ENCODE measurements around the gene ECT2.

Gene ECT2

GRCh38 chr3:172813462-172813861 is 62.9 kb downstream of the ECT2 start:
- Histone ChIP-seq H3K4me3 (ENCODE audit: low read depth, low read length) (no peak overlapping the region), H3K27me3 (replicated peaks) (no peaks in the 10 kb centered on the region), H3K27ac (no peak overlapping the region), H3K36me3 (replicated peaks) (no peaks in the 10 kb centered on the region)
- DNase-seq, result no peak
- no peak for TF ChIP-seq CTCF (IDR thresholded peaks at IDR 0.05; ENCODE audit: low read depth, low read length, missing control alignments)
- in situ Hi-C loops (cut with HindIII; ENCODE audit: low pct_ligation_motif_present, low sequenced_read_pairs), result no loop called here

GRCh38 chr3:172814738-172815137 is 64.2 kb downstream of the ECT2 start:
- H3K27ac ChIP-seq, result no peak overlapping the region
- TF ChIP-seq CTCF (IDR thresholded peaks at IDR 0.05; ENCODE audit: low read depth, low read length, missing control alignments), result no peak
- in situ Hi-C loops (cut with HindIII; ENCODE audit: low pct_ligation_motif_present, low sequenced_read_pairs), result no loop called here
- DNase-seq, result no peak
- no peaks in the 10 kb centered on the region for H3K36me3 ChIP-seq (replicated peaks)
- H3K27me3 ChIP-seq (replicated peaks), result no peaks in the 10 kb centered on the region
- H3K4me3 ChIP-seq (ENCODE audit: low read depth, low read length), result no peak overlapping the region

GRCh38 chr3:172815857-172816256 is 65.3 kb downstream of the ECT2 start:
- no peak overlapping the region for H3K4me3 ChIP-seq (ENCODE audit: low read depth, low read length)
- no peak for TF ChIP-seq CTCF (IDR thresholded peaks at IDR 0.05; ENCODE audit: low read depth, low read length, missing control alignments)
- H3K36me3 ChIP-seq (replicated peaks), result no peaks in the 10 kb centered on the region
- in situ Hi-C loops (cut with HindIII; ENCODE audit: low pct_ligation_motif_present, low sequenced_read_pairs), result no loop called here
- H3K27me3 ChIP-seq (replicated peaks), result no peaks in the 10 kb centered on the region
- no peak overlapping the region for H3K27ac ChIP-seq
- DNase-seq, result no peak

- in situ Hi-C loops (cut with HindIII; ENCODE audit: low pct_ligation_motif_present, low sequenced_read_pairs), result no loop called here
- no peak for DNase-seq
- Histone ChIP-seq H3K27me3 (replicated peaks) (no peaks in the 10 kb centered on the region), H3K36me3 (replicated peaks) (no peaks in the 10 kb centered on the region), H3K4me3 (ENCODE audit: low read depth, low read length) (no peak overlapping the region), H3K27ac (no peak overlapping the region)
- TF ChIP-seq CTCF (IDR thresholded peaks at IDR 0.05; ENCODE audit: low read depth, low read length, missing control alignments), result no peak
Observed at GRCh38 chr3:172816281-172816680, 65.8 kb downstream of the ECT2 start.

- no peak for TF ChIP-seq CTCF (IDR thresholded peaks at IDR 0.05; ENCODE audit: low read depth, low read length, missing control alignments)
- H3K4me3 ChIP-seq (ENCODE audit: low read depth, low read length), result no peak overlapping the region
- no peak overlapping the region for H3K27ac ChIP-seq
- in situ Hi-C loops (cut with HindIII; ENCODE audit: low pct_ligation_motif_present, low sequenced_read_pairs), result no loop called here
- no peaks in the 10 kb centered on the region for H3K27me3 ChIP-seq (replicated peaks)
- no peaks in the 10 kb centered on the region for H3K36me3 ChIP-seq (replicated peaks)
- DNase-seq, result no peak
Observed at GRCh38 chr3:172816968-172817367, 66.4 kb downstream of the ECT2 start.

GRCh38 chr3:172820492-172820891 is 70.0 kb downstream of the ECT2 start:
- Histone ChIP-seq H3K4me3 (ENCODE audit: low read depth, low read length) (no peak overlapping the region), H3K27me3 (replicated peaks) (no peaks in the 10 kb centered on the region), H3K36me3 (replicated peaks) (no peaks in the 10 kb centered on the region), H3K27ac (no peak overlapping the region)
- TF ChIP-seq CTCF (IDR thresholded peaks at IDR 0.05; ENCODE audit: low read depth, low read length, missing control alignments), result no peak
- in situ Hi-C loops (cut with HindIII; ENCODE audit: low pct_ligation_motif_present, low sequenced_read_pairs), result no loop called here
- no peak for DNase-seq
